Measurements from ENCODE around the gene WIF1. TPM values are rescaled to one million over a fixed set of nuclear protein-coding genes. Genes with fewer than 3 reads are reported as not detected.

The WIF1 gene
- total and polyA plus RNA-seq, 10 of the 15 experiments (the other 5 are each of a cell fraction or from before 2014, with no cell fraction given), result 0.04 to 0.05 (median 0.05) TPM; not detected in 7

DNA sequence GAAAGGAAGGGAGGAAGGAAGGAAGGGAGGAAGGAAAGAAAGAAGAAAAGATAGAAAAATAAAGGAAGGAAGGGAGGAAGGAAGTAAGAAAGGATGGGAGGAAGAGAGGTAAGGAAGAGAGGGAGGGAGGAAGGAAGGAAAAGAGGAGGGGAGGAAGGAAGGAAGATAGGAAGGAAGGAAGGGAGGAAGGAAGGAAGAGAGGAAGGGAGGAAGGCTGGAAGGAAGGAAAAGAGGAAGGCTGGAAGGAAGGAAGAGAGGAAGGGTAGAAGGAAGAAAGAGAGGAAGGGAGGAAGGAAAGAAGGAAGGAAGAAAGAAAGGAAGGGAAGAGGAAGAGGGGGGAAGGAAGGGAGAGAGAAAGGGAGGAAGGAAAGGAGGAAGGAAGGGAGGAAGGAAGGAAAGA lies 12.8 kb upstream of the WIF1 start:
- SMC1A ChIA-PET (ENCODE audit: uncharacterized antibody, unreplicated experiment), result interaction anchor here (0.9 to 2.2 kb wide), 8 partner anchors 8 to 338 kb away, joined by 3 to 8 read pairs (median 4); no protein-coding TSS in a partner anchor
- no peaks in the 10 kb centered on the region for H4K20me1 ChIP-seq (ENCODE audit: control insufficient read depth, insufficient read depth)

More for the DNA sequence above, 12.8 kb upstream of the WIF1 start:
- H3K9me3 ChIP-seq (replicated peaks; ENCODE audit: control insufficient read depth, insufficient read depth, low read length), result no peaks in the 10 kb centered on the region; the same call in 2 of the 3 replicates
- ChIA-PET CTCF (interaction anchor here (0.8 to 2.0 kb wide), 7 partner anchors 9 to 332 kb away, joined by 3 to 9 read pairs (median 4); no protein-coding TSS in a partner anchor), RAD21 (ENCODE audit: unreplicated experiment) (no interaction called here), POLR2A (no interaction called here)
- no peaks in the 10 kb centered on the region for H3K79me2 ChIP-seq (ENCODE audit: control insufficient read depth, insufficient read depth, low read length)
- in situ Hi-C loops (cut with MboI) (no loop called here), intact Hi-C loops (cut with micrococcal nuclease; ENCODE audit: unreplicated experiment) (no loop called here)
- H3K27ac ChIP-seq (ENCODE audit: control insufficient read depth, insufficient read depth), result no peak overlapping the region
- H3K27me3 ChIP-seq (replicated peaks in 1 of 2; ENCODE audit: control insufficient read depth in 2 of 2, insufficient read depth in 2 of 2, low read length in 1 of 2), result no peaks in the 10 kb centered on the region
- TF ChIP-seq SUPT20H (IDR thresholded peaks at IDR 0.05; ENCODE audit: borderline replicate concordance, control insufficient read depth, low read depth, low read length) (no peak), GABPA (IDR thresholded peaks at IDR 0.05; ENCODE audit: low read depth) (no peak), JUNB (IDR thresholded peaks at IDR 0.05) (no peak), MTA2 (IDR thresholded peaks at IDR 0.05; ENCODE audit: low read depth) (no peak), IRF3 (IDR thresholded peaks at IDR 0.05) (no peak), FOS (IDR thresholded peaks at IDR 0.05; ENCODE audit: borderline replicate concordance, extremely low read depth, insufficient read length) (no peak), EP300 (IDR thresholded peaks at IDR 0.05; ENCODE audit: borderline replicate concordance in 1 of 2, control insufficient read depth in 1 of 2, low read depth in 2 of 2, low read length in 2 of 2) (no peak), POLR2A (IDR thresholded peaks at IDR 0.05; ENCODE audit: low read depth, low read length) (no peak), SMAD5 (IDR thresholded peaks at IDR 0.05; ENCODE audit: low read depth) (no peak), KLF5 (IDR thresholded peaks at IDR 0.05; ENCODE audit: partially characterized antibody) (no peak), ZNF217 (IDR thresholded peaks at IDR 0.05) (no peak), NR2F1 (conservative IDR thresholded peaks at IDR 0.05) (no peak), NR2C1 (IDR thresholded peaks at IDR 0.05) (no peak), SP1 (IDR thresholded peaks at IDR 0.05; ENCODE audit: low read depth, low read length) (no peak)
- TF ChIP-seq, protein P1, sequence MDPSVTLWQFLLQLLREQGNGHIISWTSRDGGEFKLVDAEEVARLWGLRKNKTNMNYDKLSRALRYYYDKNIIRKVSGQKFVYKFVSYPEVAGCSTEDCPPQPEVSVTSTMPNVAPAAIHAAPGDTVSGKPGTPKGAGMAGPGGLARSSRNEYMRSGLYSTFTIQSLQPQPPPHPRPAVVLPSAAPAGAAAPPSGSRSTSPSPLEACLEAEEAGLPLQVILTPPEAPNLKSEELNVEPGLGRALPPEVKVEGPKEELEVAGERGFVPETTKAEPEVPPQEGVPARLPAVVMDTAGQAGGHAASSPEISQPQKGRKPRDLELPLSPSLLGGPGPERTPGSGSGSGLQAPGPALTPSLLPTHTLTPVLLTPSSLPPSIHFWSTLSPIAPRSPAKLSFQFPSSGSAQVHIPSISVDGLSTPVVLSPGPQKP (IDR thresholded peaks at IDR 0.05; ENCODE audit: low read depth, low read length), result no peak
- FAIRE-seq (no peak), ATAC-seq (no peak), DNase-seq (ENCODE audit: low read depth, low spot score) (no peak)
- no peaks in the 10 kb centered on the region for H3K4me1 ChIP-seq (ENCODE audit: control insufficient read depth, insufficient read depth, low read length)
- no TSS peak for BruUV-seq (replicated peaks)
- no peak overlapping the region for H3K4me2 ChIP-seq (ENCODE audit: control insufficient read depth, insufficient read depth)
- H3K4me3 ChIP-seq, result no peak overlapping the region
- H3K9ac ChIP-seq (ENCODE audit: control insufficient read depth, insufficient read depth, low read length), result no peak overlapping the region
- H3K36me3 ChIP-seq (ENCODE audit: control insufficient read depth in 2 of 2, insufficient read depth in 2 of 2, low read length in 1 of 2), result no peaks in the 10 kb centered on the region
- no peak overlapping the region for H2AFZ ChIP-seq (ENCODE audit: control insufficient read depth, low read depth, low read length)
